ENCODE data around the gene OR5K2. TPM values are rescaled to one million over a fixed set of nuclear protein-coding genes. Genes with fewer than 3 reads are reported as not detected.

Gene OR5K2
- total and polyA plus RNA-seq, 2 of the 4 experiments (the other 2 are of a cell fraction): not detected

DNA sequence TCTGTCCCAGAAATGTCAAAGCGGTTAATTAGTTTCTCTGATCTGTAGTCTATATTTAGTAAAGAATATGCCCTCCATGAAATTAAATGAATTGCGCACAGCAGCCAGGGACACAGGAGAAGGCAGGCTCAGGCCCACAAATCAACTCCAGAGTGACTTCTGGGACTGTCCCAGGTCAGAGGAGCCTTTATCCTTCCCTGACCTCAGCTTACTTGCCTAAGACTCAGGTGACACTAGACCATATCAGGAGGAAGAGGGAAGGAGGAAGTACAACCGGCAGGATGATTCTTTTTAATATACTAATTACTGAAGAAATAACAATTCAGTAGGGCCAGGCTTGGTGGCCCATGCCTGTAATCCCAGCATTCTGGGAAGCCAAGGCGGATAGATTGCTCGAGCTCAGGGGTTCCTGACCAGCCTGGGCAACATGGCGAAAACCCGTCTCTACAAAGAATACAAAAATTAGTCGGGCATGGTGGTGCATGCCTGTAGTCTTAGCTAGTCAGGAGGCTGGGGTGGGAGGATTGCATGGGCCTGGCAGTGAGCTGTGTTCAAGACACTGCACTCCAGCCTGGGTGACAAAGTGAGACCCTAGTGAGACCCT lies 32.5 kb downstream of the OR5K2 start:
- Histone ChIP-seq H4K5ac (ENCODE audit: low read depth, low read length) (no peak overlapping the region), H3K14ac (replicated peaks; ENCODE audit: low read depth, low read length) (no peak overlapping the region), H2BK120ac (ENCODE audit: low read depth, low read length) (no peak overlapping the region), H3K9ac (ENCODE audit: low read depth, low read length) (no peak overlapping the region), H2BK15ac (ENCODE audit: low read depth, low read length) (no peak overlapping the region), H3K4me3 (ENCODE audit: insufficient read depth, low read depth, low read length) (no peak overlapping the region), H2AFZ (replicated peaks; ENCODE audit: low read length, poor library complexity) (no peak overlapping the region), H2AK9ac (replicated peaks; ENCODE audit: low read depth, low read length, poor library complexity) (no peak overlapping the region), H3K18ac (ENCODE audit: low read depth, low read length) (no peak overlapping the region), H3K23ac (ENCODE audit: low read depth, low read length) (no peak overlapping the region), H3K56ac (ENCODE audit: extremely low read depth, insufficient read depth, low read length) (no peak overlapping the region), H2AK5ac (ENCODE audit: low read depth, low read length) (no peak overlapping the region), H4K8ac (ENCODE audit: low read depth in 2 of 2, low read length in 2 of 2) (no peak overlapping the region), H3K4me2 (ENCODE audit: low read depth, low read length) (no peak overlapping the region), H2BK20ac (ENCODE audit: low read depth, low read length) (no peak overlapping the region), H2BK5ac (ENCODE audit: low read depth, low read length, poor library complexity, severe bottlenecking) (no peak overlapping the region), H3K27ac (ENCODE audit: insufficient read depth, low read length) (no peak overlapping the region), H3K27me3 (ENCODE audit: control insufficient read depth, insufficient read depth, low read length) (peaks cover 7% of the 10 kb centered on the region), H3K36me3 (ENCODE audit: control insufficient read depth, insufficient read depth, low read length) (no peaks in the 10 kb centered on the region), H4K91ac (ENCODE audit: insufficient read depth, low read depth, low read length) (no peak overlapping the region), H3K4ac (ENCODE audit: low read depth, low read length) (no peak overlapping the region), H4K20me1 (ENCODE audit: insufficient read depth, low read length) (no peaks in the 10 kb centered on the region), H3K4me1 (ENCODE audit: control insufficient read depth, insufficient read depth, low read length) (no peaks in the 10 kb centered on the region), H3K9me3 (ENCODE audit: control insufficient read depth, insufficient read depth, low read length) (no peaks in the 10 kb centered on the region), H3K9me1 (ENCODE audit: insufficient read depth, low read length) (no peaks in the 10 kb centered on the region), H3K79me1 (ENCODE audit: low read depth in 1 of 2, low read length in 2 of 2) (no peaks in the 10 kb centered on the region)
- POLR2A ChIA-PET (ENCODE audit: unreplicated experiment): no interaction called here
- DNase-seq (no peak), ATAC-seq (ENCODE audit: low read depth) (no peak)
- no TSS peak for BruUV-seq (replicated peaks)
- no CpG with 5 or more reads among the region's 8 CpGs for WGBS, 2 experiments (ENCODE audit: extremely low coverage in 2 of 2, insufficient read length in 1 of 2)
- in situ Hi-C loops (cut with MboI; ENCODE audit: low sequenced_read_pairs) (no loop called here), intact Hi-C loops (cut with micrococcal nuclease) (no loop called here), dilution Hi-C loops (cut with HindIII; ENCODE audit: low sequenced_read_pairs, unreplicated experiment) (no loop called here)
- CTCF ChIA-PET: interaction anchor here (0.6 kb wide), 1 partner anchor 9 kb away, joined by 6 read pairs; no protein-coding TSS in a partner anchor
- TF ChIP-seq POLR2A (IDR thresholded peaks at IDR 0.05; ENCODE audit: low read depth, low read length) (no peak), MAZ (IDR thresholded peaks at IDR 0.05; ENCODE audit: borderline replicate concordance, low read depth, low read length) (no peak), FOS (IDR thresholded peaks at IDR 0.05; ENCODE audit: low read depth, low read length) (no peak), RAD21 (IDR thresholded peaks at IDR 0.05; ENCODE audit: low read length) (no peak), RCOR1 (IDR thresholded peaks at IDR 0.05; ENCODE audit: insufficient replicate concordance, low read length) (no peak), MXI1 (IDR thresholded peaks at IDR 0.05; ENCODE audit: borderline replicate concordance, low read depth, low read length) (no peak)
